Endometrium (tissue), 2 donors: ENCODE results near the gene SS18L1.

Experiments used
- FAIRE-seq: peaks from 2 replicates; lab custom pipeline; 2012; peaks lifted over from hg19 to GRCh38; lab: Jason Lieb, UNC
- donor health status: control.
- donor health status: control.

Gene SS18L1

GRCh38 chr20:62119591-62120364 lies 23.8 kb upstream of the SS18L1 start:
- FAIRE-seq = no peak

- FAIRE-seq = no peak
Observed at GRCh38 chr20:62120365-62120762, 23.2 kb upstream of the SS18L1 start.

- FAIRE-seq = no peak
Observed at GRCh38 chr20:62120990-62121775, 22.4 kb upstream of the SS18L1 start.

GRCh38 chr20:62121776-62122653 lies 21.6 kb upstream of the SS18L1 start, which contains the start of gene LSM14B:
Gene LSM14B, plus strand, starts transcription at chr20:62122475. Its CDS starts 192 bp downstream, at chr20:62122667.
- FAIRE-seq = no peak

- FAIRE-seq = no peak
Observed at GRCh38 chr20:62122654-62123449, 20.7 kb upstream of the SS18L1 start.

- no peak for FAIRE-seq
Observed at GRCh38 chr20:62123450-62124118, 20.0 kb upstream of the SS18L1 start.

- FAIRE-seq = no peak
Observed at GRCh38 chr20:62126141-62126540, 17.4 kb upstream of the SS18L1 start.

- FAIRE-seq = no peak
Observed at GRCh38 chr20:62127799-62128198, 15.8 kb upstream of the SS18L1 start.

- no peak for FAIRE-seq
Observed at GRCh38 chr20:62128502-62128901, 15.1 kb upstream of the SS18L1 start.

GRCh38 chr20:62129731-62130531 lies 13.6 kb upstream of the SS18L1 start:
- FAIRE-seq = no peak

GRCh38 chr20:62131560-62132320 lies 11.8 kb upstream of the SS18L1 start:
- no peak for FAIRE-seq

- FAIRE-seq = no peak
Observed at GRCh38 chr20:62132421-62132820, 11.1 kb upstream of the SS18L1 start.

- FAIRE-seq = no peak
Observed at GRCh38 chr20:62133051-62133845, 10.3 kb upstream of the SS18L1 start.

GRCh38 chr20:62133864-62134263 lies 9.7 kb upstream of the SS18L1 start:
- no peak for FAIRE-seq

GRCh38 chr20:62134735-62135231 lies 8.8 kb upstream of the SS18L1 start:
- no peak for FAIRE-seq

- FAIRE-seq = no peak
Observed at GRCh38 chr20:62135573-62136266, 7.8 kb upstream of the SS18L1 start.

GRCh38 chr20:62136283-62137091 lies 7.1 kb upstream of the SS18L1 start:
- no peak for FAIRE-seq
